HCT116 (cell line): Measurements from ENCODE around the gene OGFOD2. TPM values are rescaled to one million over a fixed set of nuclear protein-coding genes. Genes with fewer than 3 reads are reported as not detected.

Source experiments
- ATAC-seq: fragments of 200-7000 bp; cut with Tn5 transposase; 2 replicates; pipeline ENCODE4 v1.9.1; 2020; ENCODE audit warnings: mild to moderate bottlenecking, moderate library complexity
- Bru-seq: library from RNA; stranded (reverse); fragments of 400-500 nt; gene quantifications from one replicate; lab custom pipeline; 2021; lab: Mats Ljungman, UMichigan
- BruChase-seq, 2 experiments: library from RNA; stranded (reverse); fragments of 400-500 nt; gene quantifications; one replicate each; lab custom pipeline; 2021; lab: Mats Ljungman, UMichigan
- BruUV-seq: library from RNA; stranded (reverse); fragments of 400-500 nt; replicated peaks from 2 replicates; lab custom pipeline; 2021; lab: Mats Ljungman, UMichigan
- CTCF ChIA-PET: fragments of 300-600 bp; sonication (Branson Sonifier 250); formaldehyde crosslinking; loops from one replicate; lab custom pipeline; 2021; ENCODE audit warnings: antibody characterized with exemption; lab: Charles Lee
- POLR2A ChIA-PET: fragments of 300-600, 350-600 bp; sonication (Branson Sonifier 250); formaldehyde crosslinking; loops from one replicate; lab custom pipeline; 2021; ENCODE audit warnings: antibody characterized with exemption; lab: Charles Lee
- RAD21 ChIA-PET, 2 experiments: fragments of 300-600 bp; sonication (Branson Sonifier 250); formaldehyde crosslinking; loops; one replicate each; lab custom pipeline; 2023; ENCODE audit warnings: low total read pairs in 2 of 2; ENCODE audit not compliant: uncharacterized antibody in 2 of 2, unreplicated experiment in 2 of 2, low non-redundant PET in 1 of 2; lab: Charles Lee
- DNase-seq: peaks from one replicate; pipeline ENCODE4 v3.0.0-alpha.2; 2010; ENCODE audit warnings: low read depth, low spot score
- H2AFZ ChIP-seq: fragments of 200-600 bp; shearing (Covaris generic), sonication (generic); 2 replicates; pipeline ENCODE4 v1.6.1; 2017; ENCODE audit warnings: low read depth, mixed run types, mixed read lengths, antibody characterized with exemption, low read length; ENCODE audit not compliant: poor library complexity, severe bottlenecking
- H3K27ac ChIP-seq: 2 replicates; pipeline ENCODE4 v1.5.1; 2012; ENCODE audit warnings: low read depth, low read length
- H3K27me3 ChIP-seq: fragments of 200-600 bp; sonication (generic); 2 replicates; pipeline ENCODE4 v1.6.1; 2016; ENCODE audit warnings: mixed run types, low read length, mixed read lengths; ENCODE audit not compliant: insufficient read depth
- H3K36me3 ChIP-seq, 2 experiments: fragments of 200-500 bp in 1 of 2; fragments of 200-600 bp in 1 of 2; sonication (Bioruptor generic) in 1 of 2; sonication (generic) in 1 of 2; 2 replicates each; pipeline versions ENCODE4 v1.5.1 to v1.6.1; 2014 to 2016; ENCODE audit warnings: low read length in 2 of 2, inconsistent platforms in 1 of 2, mixed read lengths in 1 of 2, mixed run types in 1 of 2; ENCODE audit not compliant: insufficient read depth in 2 of 2, control insufficient read depth in 1 of 2
- H3K4me1 ChIP-seq, 2 experiments: fragments of 200-600 bp in 1 of 2; sonication (generic) in 1 of 2; 2 replicates each; pipeline versions ENCODE4 v1.5.1 to v1.6.1; 2012 to 2017; ENCODE audit warnings: low read length in 2 of 2, inconsistent platforms in 1 of 2, mild to moderate bottlenecking in 1 of 2, mixed read lengths in 1 of 2, mixed run types in 1 of 2, moderate library complexity in 1 of 2; ENCODE audit not compliant: insufficient read depth in 2 of 2, control insufficient read depth in 1 of 2
- H3K4me2 ChIP-seq: fragments of 200-600 bp; sonication (generic); 2 replicates; pipeline ENCODE4 v1.6.1; 2017; ENCODE audit warnings: mixed run types, low read length, mixed read lengths
- H3K4me3 ChIP-seq, 2 experiments: fragments of 200-600 bp in 1 of 2; sonication (generic) in 1 of 2; replicated peaks in 1 of 2; 2 replicates each; pipeline ENCODE4 v1.5.1; 2011 to 2016; ENCODE audit warnings: low read length in 2 of 2, control low read depth in 1 of 2, low read depth in 1 of 2, mild to moderate bottlenecking in 1 of 2, mixed read lengths in 1 of 2, mixed run types in 1 of 2
- H3K79me2 ChIP-seq: fragments of 200-600 bp; sonication (generic); 2 replicates; pipeline ENCODE4 v1.6.1; 2017; ENCODE audit warnings: mild to moderate bottlenecking, mixed run types, low read length, moderate library complexity, mixed read lengths; ENCODE audit not compliant: insufficient read depth
- H3K9ac ChIP-seq: fragments of 200-600 bp; sonication (generic); 2 replicates; pipeline ENCODE4 v1.6.1; 2016; ENCODE audit warnings: low read length, mixed read lengths
- H3K9me2 ChIP-seq: fragments of 200-600 bp; sonication (generic), shearing (Covaris generic); 2 replicates; pipeline ENCODE4 v1.6.1; 2017; ENCODE audit warnings: mixed run types, mild to moderate bottlenecking, moderate library complexity; ENCODE audit not compliant: insufficient read depth
- H3K9me3 ChIP-seq, 2 experiments: fragments of 200-500 bp in 1 of 2; fragments of 200-600 bp in 1 of 2; sonication (Bioruptor generic) in 1 of 2; sonication (generic) in 1 of 2; 2 replicates each; pipeline ENCODE4 v1.6.1; 2014 to 2017; ENCODE audit warnings: low read length in 2 of 2, mixed read lengths in 2 of 2, inconsistent platforms in 1 of 2, low read depth in 1 of 2, mild to moderate bottlenecking in 1 of 2, mixed run types in 1 of 2, moderate library complexity in 1 of 2; ENCODE audit not compliant: control insufficient read depth in 1 of 2, insufficient read depth in 1 of 2
- H4K20me1 ChIP-seq: fragments of 200-600 bp; sonication (generic), shearing (Covaris generic); 2 replicates; pipeline ENCODE4 v1.6.1; 2017; ENCODE audit warnings: mixed run types, mild to moderate bottlenecking, moderate library complexity; ENCODE audit not compliant: insufficient read depth
- CBX3 ChIP-seq: IDR thresholded peaks from 2 replicates; pipeline ENCODE4 v1.6.1; 2012; ENCODE audit warnings: low read depth
- CTCF ChIP-seq, 3 experiments: fragments of 200-600 bp in 1 of 3; sonication (generic) in 1 of 3; IDR thresholded peaks in 2 of 3; conservative IDR thresholded peaks in 1 of 3; 2 replicates each; pipeline ENCODE4 v1.5.1; 2012 to 2017; ENCODE audit warnings: low read depth in 2 of 3, low read length in 2 of 3, antibody characterized with exemption in 1 of 3, borderline replicate concordance in 1 of 3, control low read depth in 1 of 3, mild to moderate bottlenecking in 1 of 3, mixed read lengths in 1 of 3, mixed run types in 1 of 3, moderate library complexity in 1 of 3; ENCODE audit not compliant: insufficient read depth in 1 of 3
- ELF1 ChIP-seq: IDR thresholded peaks from 2 replicates; pipeline ENCODE4 v1.6.1; 2012; ENCODE audit warnings: low read depth, borderline replicate concordance
- EZH2 ChIP-seq: fragments of 200-600 bp; sonication (generic); IDR thresholded peaks from 2 replicates; pipeline ENCODE4 v1.6.1; 2017; ENCODE audit warnings: antibody characterized with exemption, mixed run types
- EZH2phosphoT487 ChIP-seq: fragments of 200-600 bp; IDR thresholded peaks from 2 replicates; pipeline ENCODE4 v1.6.1; 2018; ENCODE audit warnings: antibody characterized with exemption, borderline replicate concordance
- FOSL1 ChIP-seq: IDR thresholded peaks from 2 replicates; pipeline ENCODE4 v1.6.1; 2012; ENCODE audit warnings: low read depth
- MAX ChIP-seq: IDR thresholded peaks from 2 replicates; pipeline ENCODE4 v1.6.1; 2012
- POLR2A ChIP-seq: IDR thresholded peaks from 2 replicates; pipeline ENCODE4 v1.7.0; 2011; ENCODE audit warnings: borderline replicate concordance; ENCODE audit not compliant: insufficient read depth, insufficient read length; ENCODE audit errors: extremely low read depth
- REST ChIP-seq: IDR thresholded peaks from 2 replicates; pipeline ENCODE4 v1.6.1; 2012; ENCODE audit warnings: low read depth
- SIN3A ChIP-seq: IDR thresholded peaks from 2 replicates; pipeline ENCODE4 v1.6.1; 2012; ENCODE audit warnings: low read depth
- TCF7L2 ChIP-seq: IDR thresholded peaks from 2 replicates; pipeline ENCODE4 v1.7.0; 2011; ENCODE audit warnings: borderline replicate concordance, inconsistent platforms; ENCODE audit not compliant: insufficient read depth, insufficient read length; ENCODE audit errors: extremely low read depth
- ZBTB33 ChIP-seq: IDR thresholded peaks from 2 replicates; pipeline ENCODE4 v1.6.1; 2011; ENCODE audit warnings: mild to moderate bottlenecking, low read length, moderate library complexity; ENCODE audit not compliant: insufficient replicate concordance; ENCODE audit errors: extremely low read depth
- ZNF274 ChIP-seq: fragments of 200-500 bp; sonication (Bioruptor generic); IDR thresholded peaks from 2 replicates; pipeline ENCODE4 v1.6.1; 2014; ENCODE audit warnings: mild to moderate bottlenecking, low read depth, low read length, inconsistent platforms
- intact Hi-C: fragments of 100-400 bp; cut with micrococcal nuclease; formaldehyde crosslinking; loops from 2 replicates; pipeline ENCODE4 v1.10.0; 2022
- long read RNA-seq: library from polyadenylated mRNA; unstranded; transcript quantifications from one replicate; pipeline ENCODE4 v2.0.0, GENCODE V29; 2021; ENCODE audit not compliant: unreplicated experiment
- polyA plus RNA-seq: library from polyadenylated mRNA; unstranded; fragments of >200 nt; gene quantifications from 2 replicates; pipeline ENCODE4 v1.2.1, GENCODE V29; 2012; ENCODE audit warnings: missing spikeins
- total RNA-seq: library from RNA; stranded (reverse); gene quantifications from one replicate; pipeline ENCODE4 v1.2.1, GENCODE V29; 2021; ENCODE audit not compliant: unreplicated experiment

OGFOD2 gene
- total RNA-seq (29.5 TPM), Bru-seq, nascent RNA (percentile 58 among the genes with signal in this experiment), BruChase-seq, experiment 1, labeled RNA remaining after a 6-hour chase (percentile 72 among the genes with signal in this experiment), BruChase-seq, experiment 2, labeled RNA remaining after a 2-hour chase (percentile 72 among the genes with signal in this experiment)
- polyA plus RNA-seq: 24.1 and 26.2 TPM in 2 replicates
- long read RNA-seq, transcript OGFOD2-201 (7 exons, 1,780 nt): major isoform, 16 of 49 reads
- long read RNA-seq, partial matches to known transcripts: 9 of 49 reads
- long read RNA-seq, other reads (novel, unspliced or antisense): 20 of 49 reads

GRCh38 chr12:122974892-122975789 is at the start of gene OGFOD2:
Gene OGFOD2 (plus strand): TSS chr12:122975244. CDS start chr12:122975252, 8 bp downstream.
- peak within 1 kb of the TSS; percentile 98 for H3K9ac ChIP-seq
- TSS peak; percentile 57 for BruUV-seq
- H3K9me2 ChIP-seq: no peaks in the 10 kb centered on the region
- ChIA-PET CTCF (interaction anchor here (1.9 to 2.8 kb wide), 2 partner anchors 258 to 263 kb away, joined by 7 to 9 read pairs; partner anchors contain the start of genes MPHOSPH9 and MTRFR), POLR2A (interaction anchor here (1.2 to 2.4 kb wide), 3 partner anchors 9 to 257 kb away, joined by 4 to 19 read pairs (median 5); partner anchors contain the start of genes ABCB9, MPHOSPH9 and MTRFR), RAD21 (interaction anchor here in 1 of 2 experiments (0.9 to 1.3 kb wide), 3 partner anchors 9 to 263 kb away, joined by 3 to 4 read pairs (median 3); partner anchors contain the start of genes ABCB9, MPHOSPH9 and MTRFR)
- peaks cover 15 to 25% of the 10 kb centered on the region in 2 experiments for H3K4me1 ChIP-seq
- intact Hi-C loops: loop anchor here (2.0 to 10.0 kb wide), 3 partner anchors 170 to 627 kb away; partner anchors contain the start of genes DDX55, MPHOSPH9 and MTRFR
- H3K9me3 ChIP-seq: no peaks in the 10 kb centered on the region
- no peaks in the 10 kb centered on the region for H3K27me3 ChIP-seq
- peak within 1 kb of the TSS; percentile 87 for H3K4me3 ChIP-seq
- peak; percentile 81 for ATAC-seq
- H3K4me2 ChIP-seq: peak within 1 kb of the TSS; percentile 100
- H2AFZ ChIP-seq: peak within 1 kb of the TSS; percentile 85
- peak within 1 kb of the TSS; percentile 87 for H3K27ac ChIP-seq
- DNase-seq: peak; percentile 81
- H4K20me1 ChIP-seq: no peaks in the 10 kb centered on the region
- H3K79me2 ChIP-seq: peaks cover 27% of the 10 kb centered on the region
- peaks cover 0 to 7% of the 10 kb centered on the region in 2 experiments; a peak in 1 of 4 replicates for H3K36me3 ChIP-seq
- TF ChIP-seq EZH2: no peak
- TF ChIP-seq CTCF (IDR thresholded peaks at IDR 0.05 in 2 of 3, conservative IDR thresholded peaks at IDR 0.05 in 1 of 3; ENCODE audit: borderline replicate concordance in 1 of 3, insufficient read depth in 1 of 3, low read depth in 2 of 3, low read length in 2 of 3): no peak
- TF ChIP-seq ZNF274: no peak
- no peak for TF ChIP-seq REST
- peak; percentile 33 for TF ChIP-seq POLR2A
- no peak for TF ChIP-seq CBX3
- TF ChIP-seq TCF7L2: peak; percentile 8
- no peak for TF ChIP-seq ELF1
- TF ChIP-seq FOSL1: no peak
- TF ChIP-seq SIN3A: no peak
- peak; percentile 27 for TF ChIP-seq ZBTB33
- TF ChIP-seq MAX: no peak
- TF ChIP-seq EZH2phosphoT487: no peak
